Brain pericyte (primary cell): ENCODE measurements around the gene ASXL2.

Experiments used
- DNase-seq: peaks from one replicate; pipeline ENCODE4 v3.0.0-alpha.2; 2012; ENCODE audit warnings: low read depth, low spot score

Gene ASXL2

DNA sequence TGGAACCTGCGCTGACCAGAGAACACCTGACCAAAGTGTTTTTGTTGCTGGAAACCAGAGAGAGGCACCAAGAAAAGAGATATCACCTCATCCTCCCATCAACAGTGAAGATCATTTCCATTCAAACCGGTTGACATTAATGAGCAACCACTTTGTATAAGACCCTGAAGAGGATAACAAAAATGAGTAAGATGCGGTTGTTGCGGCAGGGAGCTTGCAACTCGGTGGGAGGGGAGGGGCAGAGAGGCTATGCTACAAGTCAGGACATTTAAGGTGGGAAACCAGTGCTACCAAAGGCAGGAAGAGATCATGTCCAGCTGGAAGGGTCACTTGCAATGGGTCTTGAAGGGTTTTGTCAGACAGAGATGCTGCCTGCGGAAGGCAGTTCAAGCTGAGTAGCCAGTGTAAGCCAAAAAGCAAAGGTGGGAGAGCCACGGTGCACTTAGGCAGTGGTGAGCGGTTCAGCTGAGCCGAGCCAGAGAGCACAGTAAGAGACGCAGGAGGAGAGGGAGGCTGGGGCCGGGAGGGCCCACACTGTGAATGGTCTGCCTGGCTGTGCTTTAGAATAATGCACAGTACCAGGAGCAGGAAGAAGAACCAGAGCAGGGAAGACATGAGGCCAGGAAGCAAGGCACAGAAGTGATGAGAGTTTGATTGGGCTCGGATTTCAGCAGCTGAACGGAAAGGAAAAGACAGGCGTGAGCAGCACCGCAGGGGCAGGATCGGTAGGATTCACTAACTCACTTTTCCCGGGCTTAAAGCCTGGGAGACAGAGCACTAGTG lies 180.5 kb downstream of the ASXL2 start:
- DNase-seq: no peak

DNA sequence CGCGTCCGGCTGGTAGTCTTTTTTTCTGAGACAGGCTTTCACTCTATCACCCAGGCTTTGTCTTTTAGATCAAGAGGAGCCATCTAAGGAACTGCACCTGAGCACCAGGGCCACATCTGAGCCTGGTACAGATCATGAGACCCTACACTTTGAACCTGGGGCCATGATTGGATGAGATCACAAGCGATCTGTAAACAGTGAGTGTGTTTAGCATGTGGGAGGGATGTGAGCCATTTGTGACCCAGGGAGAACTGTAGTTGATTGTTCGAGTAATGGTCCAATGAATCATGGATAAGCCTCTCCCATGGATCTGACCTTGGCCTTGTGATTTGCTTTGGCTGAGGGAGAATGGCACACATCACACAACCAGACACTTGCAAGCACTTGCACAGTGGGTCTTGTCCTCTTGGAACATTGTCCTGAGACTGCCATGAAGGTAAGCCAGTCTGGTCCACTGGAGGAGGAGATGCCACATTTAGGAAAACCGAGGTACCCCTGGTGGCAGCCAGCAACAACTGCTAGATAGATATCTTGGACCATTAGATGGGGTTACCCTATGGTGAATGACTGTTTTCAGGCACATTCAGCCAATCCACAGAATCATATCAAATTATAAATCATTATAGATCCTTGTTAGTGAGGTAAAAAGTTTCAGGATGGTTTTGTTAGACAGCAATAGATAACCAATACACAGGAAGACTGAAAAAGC lies 185.4 kb downstream of the ASXL2 start:
- no peak for DNase-seq

DNA sequence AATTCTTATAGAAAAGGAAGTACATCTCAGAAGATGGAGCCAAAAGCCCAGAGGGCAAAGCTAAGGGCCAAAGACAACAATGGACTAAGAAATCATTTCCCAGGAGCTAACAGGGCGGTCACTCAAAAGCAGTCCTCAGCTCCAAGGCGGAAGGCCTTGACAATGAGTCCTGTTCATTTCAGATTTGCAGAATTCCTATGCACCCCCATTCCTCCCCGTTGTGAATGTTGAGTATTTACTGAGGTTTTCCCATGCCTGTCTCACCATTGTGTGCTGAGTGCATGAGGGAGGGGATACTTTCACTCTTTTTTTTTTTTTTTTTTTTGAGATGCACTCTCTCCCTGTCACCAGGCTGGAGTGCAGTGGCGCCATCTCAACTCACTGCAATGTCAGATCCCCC lies 186.1 kb downstream of the ASXL2 start:
- DNase-seq: no peak

DNA sequence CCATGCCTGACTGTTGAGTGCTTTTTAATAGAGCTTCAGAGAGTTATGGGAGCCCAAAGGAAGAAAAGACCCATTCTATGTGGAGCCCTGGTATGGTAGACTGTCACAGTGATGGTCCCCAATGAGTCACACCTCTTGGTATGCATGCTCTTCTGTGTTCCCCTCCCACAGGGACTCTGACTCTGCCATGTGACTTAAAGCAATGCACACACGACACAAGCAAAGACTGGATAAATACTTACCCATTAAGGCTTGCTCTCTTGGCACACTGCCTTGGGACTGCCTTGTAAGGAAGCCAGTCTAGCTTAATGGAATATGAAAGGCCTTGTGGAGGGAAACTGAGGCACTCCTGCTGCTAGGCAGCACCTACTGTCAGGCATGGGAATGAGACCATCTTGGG lies 188.2 kb downstream of the ASXL2 start:
- no peak for DNase-seq

DNA sequence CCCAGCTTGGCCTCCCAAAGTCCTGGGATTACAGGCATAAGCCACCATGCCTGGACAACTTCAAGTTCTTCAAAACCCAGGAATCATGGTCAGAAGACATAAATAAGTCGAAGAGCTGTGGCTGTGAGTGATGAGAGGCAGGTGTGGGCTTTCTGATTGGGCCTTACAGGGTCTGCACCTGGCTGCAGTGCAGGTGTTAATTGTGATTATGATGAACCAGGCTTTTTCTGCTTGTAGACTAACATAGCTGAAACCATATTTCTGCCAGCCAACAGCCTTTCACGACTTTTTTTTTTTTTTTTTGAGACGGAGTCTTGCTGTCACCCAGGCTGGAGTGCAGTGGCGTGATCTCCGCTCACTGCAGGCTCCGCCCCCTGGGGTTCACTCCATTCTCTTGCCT lies 190.1 kb downstream of the ASXL2 start:
- no peak for DNase-seq

DNA sequence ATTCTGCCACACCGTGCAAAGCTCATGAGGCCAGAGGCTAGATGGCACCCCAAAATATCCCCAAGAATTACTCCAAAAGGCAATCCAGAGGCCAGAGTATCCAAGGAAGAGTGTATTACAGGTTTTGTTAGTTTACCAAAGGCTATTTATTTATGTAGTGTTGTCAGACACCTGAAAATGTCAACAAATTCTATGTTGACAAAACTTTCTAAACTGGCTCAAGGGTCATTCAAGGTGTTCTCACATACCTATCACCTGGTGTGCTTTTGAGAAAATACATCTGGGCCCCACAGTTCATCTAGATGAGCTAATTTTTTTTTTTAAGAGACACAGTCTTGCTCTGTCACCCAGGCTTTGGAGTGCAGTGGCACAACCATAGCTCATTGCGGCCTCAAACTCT lies 192.5 kb downstream of the ASXL2 start:
- no peak for DNase-seq

DNA sequence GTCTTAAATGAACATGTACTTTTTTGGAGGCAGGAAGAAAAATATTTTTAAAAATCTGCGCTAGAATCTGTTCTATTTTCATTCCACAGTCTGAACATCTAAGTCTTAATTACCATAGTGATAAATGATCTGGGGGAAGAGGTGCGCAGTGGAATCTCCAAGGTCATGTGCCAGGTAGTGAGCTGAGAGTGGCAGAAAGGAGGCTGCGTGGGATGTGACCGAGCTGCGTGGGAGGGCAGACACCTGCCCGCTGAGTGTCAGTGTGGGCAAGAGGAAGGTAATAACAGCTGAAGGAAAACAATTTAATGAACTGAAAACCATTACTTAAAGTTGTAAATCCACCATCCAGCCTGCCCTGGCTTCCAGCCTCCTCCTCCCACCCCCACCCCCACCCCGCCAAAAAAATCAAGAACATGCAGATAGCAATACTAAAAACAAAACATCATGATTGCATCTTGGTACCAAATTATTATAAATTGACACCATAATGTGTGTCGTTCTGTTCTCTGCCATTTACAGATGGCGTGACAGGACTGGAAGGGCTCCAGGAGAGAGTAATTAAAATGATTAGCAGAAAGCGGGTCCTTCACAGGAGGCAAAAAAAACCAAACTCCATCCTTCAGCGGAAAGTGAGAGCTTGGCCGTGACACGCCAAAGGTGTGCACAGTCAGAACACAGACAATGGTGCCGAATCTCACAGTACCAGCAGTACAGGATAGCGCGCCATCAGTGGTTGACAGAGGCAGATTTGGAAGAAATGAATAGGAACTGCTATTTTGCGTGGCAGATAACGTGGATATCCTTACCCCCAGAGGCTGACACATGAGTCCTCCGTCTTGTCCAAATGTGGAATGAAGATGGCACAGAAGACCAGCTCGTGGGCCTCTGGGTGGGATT lies 193.5 kb downstream of the ASXL2 start:
- DNase-seq: no peak
